Osteocyte (in vitro differentiated cells): ENCODE data around the gene ZNF497. TPM values are rescaled to one million over a fixed set of nuclear protein-coding genes. Genes with fewer than 3 reads are reported as not detected.
"Not testable (repeated sequence)": the region's sequence is repeated elsewhere in the genome, so short reads cannot be mapped to it uniquely, and the experiment has no call there.

Experiments used
- DNase-seq: peaks from one replicate; pipeline ENCODE4 v3.0.0; 2021; ENCODE audit warnings: mixed read lengths; ENCODE audit not compliant: unreplicated experiment; ENCODE audit errors: extremely low spot score
- H3K27ac Mint-ChIP-seq: one replicate; pipeline ENCODE4 v1.8.0; 2021; ENCODE audit warnings: mild to moderate bottlenecking, mixed read lengths; ENCODE audit not compliant: unreplicated experiment
- H3K27me3 Mint-ChIP-seq: one replicate; pipeline ENCODE4 v1.8.0; 2021; ENCODE audit warnings: mixed read lengths; ENCODE audit not compliant: unreplicated experiment
- H3K36me3 Mint-ChIP-seq: one replicate; pipeline ENCODE4 v1.8.0; 2021; ENCODE audit warnings: mixed read lengths; ENCODE audit not compliant: unreplicated experiment
- H3K4me1 Mint-ChIP-seq: one replicate; pipeline ENCODE4 v1.8.0; 2021; ENCODE audit warnings: mixed read lengths; ENCODE audit not compliant: unreplicated experiment
- H3K4me3 Mint-ChIP-seq: one replicate; pipeline ENCODE4 v1.8.0; 2021; ENCODE audit warnings: mild to moderate bottlenecking, moderate library complexity, mixed read lengths; ENCODE audit not compliant: unreplicated experiment
- H3K9me3 Mint-ChIP-seq: one replicate; pipeline ENCODE4 v1.8.0; 2021; ENCODE audit warnings: mixed read lengths; ENCODE audit not compliant: unreplicated experiment
- total RNA-seq: library from RNA; stranded (reverse); gene quantifications from 2 replicates; pipeline ENCODE4 v1.2.1, GENCODE V29; 2021
- TF ChIP-seq, protein P1 (sequence below): fragments of 200-600 bp; sonication (generic); IDR thresholded peaks from 2 replicates; pipeline ENCODE4 v1.5.0; 2021; ENCODE audit warnings: antibody characterized with exemption, mild to moderate bottlenecking, moderate library complexity

ZNF497 gene
- total RNA-seq, 1 donor from 2014 or later = 2.7 TPM

DNA sequence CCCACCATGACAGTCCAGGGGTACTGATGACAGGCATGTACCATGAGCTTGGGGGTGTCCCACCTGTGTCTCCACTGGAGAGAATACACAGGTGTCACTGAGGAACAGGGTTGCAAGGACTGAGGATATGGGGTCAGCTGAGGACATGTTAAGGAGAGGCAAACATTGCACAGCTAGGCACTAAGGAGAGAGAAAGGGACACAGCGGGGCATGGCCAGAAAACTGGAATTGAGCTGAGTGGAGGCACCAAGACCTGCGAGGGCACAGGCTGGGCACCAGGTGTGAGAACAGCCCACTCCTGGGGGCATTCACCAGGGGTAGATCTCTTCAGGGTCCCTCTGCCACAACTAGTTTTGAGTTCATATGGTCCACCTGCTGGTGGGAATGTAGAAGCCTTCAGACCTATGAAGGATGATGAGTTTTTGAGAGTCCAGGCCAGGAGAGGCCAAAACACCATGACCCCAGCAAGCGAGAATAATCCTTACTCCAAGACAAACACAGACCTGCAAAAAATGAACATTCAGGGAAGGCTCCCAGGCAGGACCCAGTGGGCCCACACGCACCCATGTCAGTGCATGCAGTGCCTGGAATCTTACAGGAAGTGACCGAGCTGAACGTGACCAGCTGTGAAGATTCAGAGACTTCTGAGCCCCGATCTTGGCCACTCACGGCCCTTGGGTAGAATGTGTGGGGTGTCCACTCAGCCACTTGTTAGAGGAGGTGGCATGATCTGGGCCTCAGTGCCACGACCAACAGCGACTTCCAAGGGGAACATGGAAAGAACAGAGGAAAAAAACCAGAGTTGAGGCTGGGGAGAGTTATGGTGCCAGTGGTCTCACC is 44.5 kb upstream of the ZNF497 start:
- Mint-ChIP-seq H3K9me3 (no peaks in the 10 kb centered on the region), H3K36me3 (no peaks in the 10 kb centered on the region), H3K4me3 (peak overlapping the region; percentile 87), H3K4me1 (peaks cover 27% of the 10 kb centered on the region), H3K27me3 (no peaks in the 10 kb centered on the region), H3K27ac (peak overlapping the region; percentile 91)
- TF ChIP-seq, protein P1, sequence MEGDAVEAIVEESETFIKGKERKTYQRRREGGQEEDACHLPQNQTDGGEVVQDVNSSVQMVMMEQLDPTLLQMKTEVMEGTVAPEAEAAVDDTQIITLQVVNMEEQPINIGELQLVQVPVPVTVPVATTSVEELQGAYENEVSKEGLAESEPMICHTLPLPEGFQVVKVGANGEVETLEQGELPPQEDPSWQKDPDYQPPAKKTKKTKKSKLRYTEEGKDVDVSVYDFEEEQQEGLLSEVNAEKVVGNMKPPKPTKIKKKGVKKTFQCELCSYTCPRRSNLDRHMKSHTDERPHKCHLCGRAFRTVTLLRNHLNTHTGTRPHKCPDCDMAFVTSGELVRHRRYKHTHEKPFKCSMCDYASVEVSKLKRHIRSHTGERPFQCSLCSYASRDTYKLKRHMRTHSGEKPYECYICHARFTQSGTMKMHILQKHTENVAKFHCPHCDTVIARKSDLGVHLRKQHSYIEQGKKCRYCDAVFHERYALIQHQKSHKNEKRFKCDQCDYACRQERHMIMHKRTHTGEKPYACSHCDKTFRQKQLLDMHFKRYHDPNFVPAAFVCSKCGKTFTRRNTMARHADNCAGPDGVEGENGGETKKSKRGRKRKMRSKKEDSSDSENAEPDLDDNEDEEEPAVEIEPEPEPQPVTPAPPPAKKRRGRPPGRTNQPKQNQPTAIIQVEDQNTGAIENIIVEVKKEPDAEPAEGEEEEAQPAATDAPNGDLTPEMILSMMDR = peak; percentile 36
- no peak for DNase-seq

DNA sequence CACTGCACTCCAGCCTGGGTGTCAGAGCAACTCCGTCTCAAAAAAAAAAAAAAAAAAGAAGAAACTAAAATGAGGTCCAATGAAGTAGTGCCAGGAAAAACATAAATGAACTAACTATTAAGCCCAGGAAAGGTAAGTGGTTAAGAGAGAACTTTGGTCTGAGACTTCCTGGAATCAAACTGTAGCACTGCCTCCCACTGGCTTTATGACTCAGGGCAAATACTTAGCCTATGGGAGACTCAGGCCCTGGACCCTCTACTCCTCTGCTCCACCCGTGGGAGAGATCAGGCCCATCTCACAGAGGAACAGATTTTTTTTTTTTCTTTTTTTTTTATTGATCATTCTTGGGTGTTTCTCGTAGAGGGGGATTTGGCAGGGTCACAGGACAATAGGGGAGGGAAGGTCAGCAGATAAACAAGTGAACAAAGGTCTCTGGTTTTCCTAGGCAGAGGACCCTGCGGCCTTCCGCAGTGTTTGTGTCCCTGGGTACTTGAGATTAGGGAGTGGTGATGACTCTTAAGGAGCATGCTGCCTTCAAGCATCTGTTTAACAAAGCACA is 41.4 kb upstream of the ZNF497 start:
- not testable (repeated sequence) for H3K27me3 Mint-ChIP-seq, DNase-seq, H3K36me3 Mint-ChIP-seq, H3K4me3 Mint-ChIP-seq, H3K9me3 Mint-ChIP-seq
- peak overlapping the region; percentile 18 for H3K27ac Mint-ChIP-seq
- peaks cover 29% of the 10 kb centered on the region for H3K4me1 Mint-ChIP-seq

DNA sequence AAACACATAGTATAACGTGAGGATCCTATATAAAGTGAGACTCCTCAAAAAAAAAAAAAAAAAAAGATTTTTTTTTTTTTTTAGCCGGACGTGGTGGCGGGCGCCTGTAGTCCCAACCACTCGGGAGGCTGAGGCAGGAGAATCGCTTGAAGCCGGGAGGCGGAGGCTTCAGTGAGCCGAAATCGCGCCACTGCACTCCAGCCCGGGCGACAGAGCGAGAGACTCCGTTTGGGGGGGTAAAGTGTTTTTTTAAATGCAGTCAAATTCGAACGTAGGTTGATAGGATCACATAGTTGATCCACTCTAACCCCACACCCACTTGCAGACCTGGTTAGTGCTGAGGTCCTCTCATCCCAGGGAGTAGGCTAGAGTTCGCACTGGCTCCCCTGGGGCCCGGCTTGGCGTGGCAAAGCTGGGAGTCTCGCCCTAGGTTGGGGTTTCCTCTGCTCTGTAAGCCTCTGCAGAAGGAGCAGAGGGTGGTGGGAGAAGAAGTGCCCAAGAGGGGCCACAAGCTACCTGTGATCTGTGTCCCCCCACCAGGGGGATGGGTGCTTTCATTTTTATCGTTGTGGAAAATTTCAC is 39.4 kb upstream of the ZNF497 start:
- Mint-ChIP-seq H3K27me3 (no peaks in the 10 kb centered on the region), H3K4me3 (peak overlapping the region; percentile 85), H3K27ac (peak overlapping the region; percentile 94), H3K36me3 (no peaks in the 10 kb centered on the region), H3K9me3 (no peaks in the 10 kb centered on the region), H3K4me1 (peaks cover 17% of the 10 kb centered on the region)
- DNase-seq = no peak
- TF ChIP-seq, protein P1 = no peak

DNA sequence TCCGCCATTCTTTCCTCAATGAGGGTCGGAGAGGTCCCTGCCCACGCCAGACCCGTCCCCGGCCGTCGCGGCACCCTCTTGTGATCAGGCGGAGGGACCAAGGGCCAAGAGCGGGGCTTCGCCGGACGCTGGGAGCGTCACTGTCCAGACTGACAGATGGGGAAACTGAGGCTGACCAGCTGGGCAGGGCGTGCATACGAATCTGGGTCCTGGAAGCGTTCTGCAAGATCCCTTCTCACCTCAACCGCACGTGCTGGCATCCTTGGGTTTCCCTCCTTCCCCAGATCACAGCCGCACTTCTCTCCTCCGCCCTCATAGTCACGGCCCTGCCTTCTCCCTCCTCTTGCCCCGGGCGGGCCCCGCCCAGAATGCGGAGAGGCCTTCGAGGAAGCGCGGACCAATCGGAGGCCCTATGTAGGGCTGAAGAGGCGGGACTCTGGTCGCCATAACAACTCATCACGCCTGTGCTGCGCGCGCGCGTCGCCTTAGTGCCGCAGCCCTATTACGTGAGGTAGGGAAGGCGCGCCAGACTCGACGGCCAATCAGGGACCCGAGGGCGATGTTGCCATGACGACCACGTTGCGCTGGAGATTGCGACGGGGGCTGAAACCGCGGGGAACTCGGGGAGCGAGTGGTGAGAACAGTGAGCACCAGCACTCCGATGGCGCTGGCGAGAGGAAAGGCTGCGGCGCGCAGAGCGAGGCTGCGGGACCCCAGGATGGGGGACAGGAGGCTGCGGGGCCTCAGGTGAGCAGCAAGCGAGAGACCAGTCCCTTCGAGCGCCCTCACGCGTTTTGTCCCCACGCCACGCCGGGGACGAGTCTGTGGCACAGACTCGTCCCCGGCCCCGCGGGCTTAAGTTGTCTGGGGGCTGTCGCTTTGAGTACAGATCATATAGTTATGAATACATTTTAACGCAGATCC is 38.6 kb upstream of the ZNF497 start:
- DNase-seq = peak; percentile 100
- H3K4me3 Mint-ChIP-seq = peak overlapping the region; percentile 85
- H3K36me3 Mint-ChIP-seq = no peaks in the 10 kb centered on the region
- peaks cover 13% of the 10 kb centered on the region for H3K4me1 Mint-ChIP-seq
- no peaks in the 10 kb centered on the region for H3K27me3 Mint-ChIP-seq
- H3K27ac Mint-ChIP-seq = peak overlapping the region; percentile 94
- TF ChIP-seq, protein P1 = peak; percentile 11
- no peaks in the 10 kb centered on the region for H3K9me3 Mint-ChIP-seq

DNA sequence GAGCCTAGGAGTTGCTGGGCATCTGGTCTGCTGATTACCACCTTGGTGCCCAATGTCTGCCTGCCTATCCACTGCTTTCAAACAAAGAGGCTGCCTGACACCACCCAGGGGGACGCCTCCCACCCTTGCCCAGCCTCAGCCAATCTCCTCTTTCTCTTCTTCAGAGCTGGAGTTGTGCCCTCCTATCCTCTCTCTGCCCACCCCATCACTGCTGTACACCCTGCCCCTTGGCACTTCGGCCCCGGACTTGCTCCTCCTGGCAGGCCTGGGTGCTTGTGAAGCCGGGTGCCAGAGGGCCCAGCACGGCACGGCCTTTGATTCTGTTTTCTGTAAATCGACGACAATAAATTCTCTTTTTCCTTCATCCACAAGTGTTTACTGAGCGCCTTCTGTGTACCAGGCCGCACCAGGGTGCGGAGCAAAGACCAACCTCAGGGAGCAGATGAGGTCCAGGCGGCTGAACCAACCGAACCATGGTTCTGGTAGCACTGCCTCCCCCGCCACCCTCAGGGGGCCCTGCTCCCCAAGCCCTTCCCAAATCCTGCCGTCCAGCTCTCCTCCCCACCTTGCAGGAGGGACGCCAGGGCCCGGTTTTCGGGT is 37.9 kb upstream of the ZNF497 start:
- no peaks in the 10 kb centered on the region for H3K9me3 Mint-ChIP-seq
- DNase-seq = no peak
- TF ChIP-seq, protein P1 = no peak
- H3K27ac Mint-ChIP-seq = peak overlapping the region; percentile 76
- no peaks in the 10 kb centered on the region for H3K27me3 Mint-ChIP-seq
- peaks cover 13% of the 10 kb centered on the region for H3K4me1 Mint-ChIP-seq
- no peaks in the 10 kb centered on the region for H3K36me3 Mint-ChIP-seq
- peak overlapping the region; percentile 85 for H3K4me3 Mint-ChIP-seq
